Measurements from ENCODE around the gene GDPD3. TPM values are rescaled to one million over a fixed set of nuclear protein-coding genes. Genes with fewer than 3 reads are reported as not detected.

GDPD3 gene
- total and polyA plus RNA-seq, 9 of the 15 experiments (the other 6 are each of a cell fraction or from before 2014, with no cell fraction given): 0.47 to 3.9 (median 1.1) TPM

- TF ChIP-seq ZNF318 (IDR thresholded peaks at IDR 0.05; ENCODE audit: borderline replicate concordance in 1 of 2, low read depth in 1 of 2): peak in 1 of 2 experiments; percentile 41; a peak in 1 of 4 replicates
- peak; percentile 81 to 88 for TF ChIP-seq TRIM24 (IDR thresholded peaks at IDR 0.05)
- no peak for TF ChIP-seq SMARCA5 (IDR thresholded peaks at IDR 0.05)
- TF ChIP-seq ZNF316 (IDR thresholded peaks at IDR 0.05): no peak
- TF ChIP-seq ETV5 (CRISPR knock-in tag; IDR thresholded peaks at IDR 0.05; ENCODE audit: low read depth): no peak
- no peak for TF ChIP-seq PYGO2 (tag; IDR thresholded peaks at IDR 0.05)
- TF ChIP-seq MLLT1 (IDR thresholded peaks at IDR 0.05): peak in 1 of 2 experiments; percentile 41; a peak in 1 of 4 replicates
- TF ChIP-seq MTF1 (CRISPR knock-in tag; IDR thresholded peaks at IDR 0.05; ENCODE audit: borderline replicate concordance): no peak
- no peak for TF ChIP-seq ARID3A (IDR thresholded peaks at IDR 0.05; ENCODE audit: borderline replicate concordance, low read depth, low read length)
- TF ChIP-seq TBL1XR1 (IDR thresholded peaks at IDR 0.05; ENCODE audit: low read length in 2 of 2): no peak
- TF ChIP-seq CBX1 (IDR thresholded peaks at IDR 0.05; ENCODE audit: low read depth): peak; percentile 99
- no peak for TF ChIP-seq ZSCAN32 (CRISPR knock-in tag; IDR thresholded peaks at IDR 0.05)
- TF ChIP-seq FOXJ3 (CRISPR knock-in tag; IDR thresholded peaks at IDR 0.05): no peak
- TF ChIP-seq HIVEP1 (CRISPR knock-in tag; IDR thresholded peaks at IDR 0.05): no peak
- no peak for TF ChIP-seq KDM2B (CRISPR knock-in tag; IDR thresholded peaks at IDR 0.05)
- no peak for TF ChIP-seq CAMTA2 (CRISPR knock-in tag; conservative IDR thresholded peaks at IDR 0.05)
- no peak for TF ChIP-seq ZNF224 (CRISPR knock-in tag; IDR thresholded peaks at IDR 0.05)
- 0 out of 2 replicates have a peak, but pooled peaks have one; percentile 4 for TF ChIP-seq L3MBTL2 (IDR thresholded peaks at IDR 0.05)
- TF ChIP-seq MAFF (IDR thresholded peaks at IDR 0.05; ENCODE audit: low read length): no peak
These were observed 16.3 kb downstream of the GDPD3 start (continued) for GRCh38 chr16:30096862-30097563.

All from K562 (cell line).